GM23248 (cell line): ENCODE data around the gene OR2L13. TPM values are rescaled to one million over a fixed set of nuclear protein-coding genes. Genes with fewer than 3 reads are reported as not detected.

Experiments used
- DNase-seq: peaks from one replicate; pipeline ENCODE4 v3.0.0-alpha.2; 2015
- H2AFZ ChIP-seq: fragments of 200-600 bp; sonication (generic); 2 replicates; pipeline ENCODE4 v1.6.1; 2016; ENCODE audit warnings: antibody characterized with exemption
- H3F3A ChIP-seq: fragments of 200-600 bp; sonication (generic); 2 replicates; pipeline ENCODE4 v1.6.1; 2016; ENCODE audit warnings: mild to moderate bottlenecking, antibody characterized with exemption, mixed run types; ENCODE audit not compliant: insufficient read depth
- H3K27ac ChIP-seq: fragments of 200-600 bp; sonication (generic); 2 replicates; pipeline ENCODE4 v1.5.1; 2016; ENCODE audit warnings: mild to moderate bottlenecking
- H3K27me3 ChIP-seq: fragments of 200-600 bp; sonication (generic); replicated peaks from 2 replicates; pipeline ENCODE4 v1.6.1; 2016; ENCODE audit warnings: mild to moderate bottlenecking; ENCODE audit not compliant: insufficient read depth
- H3K36me3 ChIP-seq: fragments of 200-600 bp; sonication (generic); 2 replicates; pipeline ENCODE4 v1.6.1; 2016; ENCODE audit warnings: low read depth, mild to moderate bottlenecking
- H3K4me1 ChIP-seq: fragments of 200-600 bp; sonication (generic); 2 replicates; pipeline ENCODE4 v1.6.1; 2016; ENCODE audit warnings: mild to moderate bottlenecking; ENCODE audit not compliant: insufficient read depth
- H3K4me2 ChIP-seq: fragments of 200-600 bp; sonication (generic); one replicate; pipeline ENCODE4 v1.6.1; 2016; ENCODE audit warnings: mild to moderate bottlenecking; ENCODE audit not compliant: unreplicated experiment
- H3K4me3 ChIP-seq: fragments of 200-600 bp; sonication (generic); 2 replicates; pipeline ENCODE4 v1.5.1; 2016; ENCODE audit warnings: mild to moderate bottlenecking
- H3K79me2 ChIP-seq: fragments of 200-600 bp; sonication (generic); 2 replicates; pipeline ENCODE4 v1.6.1; 2016; ENCODE audit warnings: mild to moderate bottlenecking; ENCODE audit not compliant: insufficient read depth
- H3K9ac ChIP-seq: fragments of 200-600 bp; sonication (generic); 2 replicates; pipeline ENCODE4 v1.6.1; 2016; ENCODE audit warnings: mild to moderate bottlenecking
- H3K9me2 ChIP-seq: fragments of 200-600 bp; sonication (generic); 2 replicates; pipeline ENCODE4 v1.6.1; 2016; ENCODE audit warnings: mixed run types, mild to moderate bottlenecking, moderate library complexity; ENCODE audit not compliant: insufficient read depth
- H3K9me3 ChIP-seq: fragments of 200-600 bp; sonication (generic); one replicate; pipeline ENCODE4 v1.6.1; 2017; ENCODE audit warnings: low read depth
- H4K20me1 ChIP-seq: fragments of 200-600 bp; sonication (generic); 2 replicates; pipeline ENCODE4 v1.6.0; 2016; ENCODE audit not compliant: insufficient read depth
- EZH2 ChIP-seq: fragments of 200-600 bp; sonication (generic); IDR thresholded peaks from 2 replicates; pipeline ENCODE4 v1.6.1; 2018; ENCODE audit warnings: antibody characterized with exemption, mild to moderate bottlenecking; ENCODE audit not compliant: insufficient read depth, poor library complexity, severe bottlenecking
- EZH2phosphoT487 ChIP-seq: fragments of 200-600 bp; sonication (generic); IDR thresholded peaks from 2 replicates; pipeline ENCODE4 v1.6.1; 2018; ENCODE audit warnings: antibody characterized with exemption, moderate library complexity, mild to moderate bottlenecking, low read depth; ENCODE audit not compliant: insufficient read depth
- whole genome bisulfite sequencing, 2 experiments: methylation state at CpG; one replicate each; pipeline ENCODE4 v1.1.6; 2015 to 2017; ENCODE audit warnings: low lambda C conversion rate in 2 of 2, low coverage in 1 of 2; ENCODE audit errors: missing lambda C conversion rate in 2 of 2; 5-methylcytosine and 5-hydroxymethylcytosine counted together
- in situ Hi-C: fragments of 300-500 bp; cut with MboI; formaldehyde crosslinking; loops from 2 replicates; pipeline ENCODE4 v1.15.0; 2020
- polyA plus RNA-seq: library from polyadenylated mRNA; unstranded; fragments of >200 nt; fragmentation: Nextera tagmentation; extraction: Ambion mirVana; gene quantifications from 2 replicates; pipeline ENCODE4 v1.2.1, GENCODE V29; 2016
- total RNA-seq: library from RNA; depleted of rRNA; stranded (reverse); fragments of >200 nt; shearing (Covaris generic); gene quantifications from 2 replicates; pipeline ENCODE4 v1.2.3, GENCODE V29; 2014

Gene OR2L13
- total and polyA plus RNA-seq, 2 experiments from 2014 or later = not detected

DNA sequence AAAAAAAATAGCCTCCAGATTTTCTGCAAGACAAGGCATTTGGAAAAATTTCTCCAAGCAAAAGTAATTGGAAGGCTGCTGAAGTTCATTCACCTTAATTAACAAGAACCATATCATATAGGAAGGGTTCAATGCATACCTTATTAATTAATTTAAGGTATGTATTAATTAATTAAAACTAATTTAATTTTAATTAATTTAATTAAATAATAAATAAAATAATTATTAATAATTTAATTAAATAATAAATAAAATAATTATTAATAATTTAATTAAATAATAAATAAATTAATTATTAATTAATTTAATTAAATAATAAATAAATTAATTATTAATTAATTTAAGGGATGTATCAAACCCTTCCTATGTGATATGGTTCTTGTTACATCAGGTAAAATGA lies 7.9 kb downstream of the OR2L13 start:
- no peaks in the 10 kb centered on the region for H3K9me2 ChIP-seq
- H3K27ac ChIP-seq = no peak overlapping the region
- TF ChIP-seq EZH2phosphoT487 = no peak
- no peak for TF ChIP-seq EZH2
- in situ Hi-C loops = no loop called here
- no peak overlapping the region for H3K4me3 ChIP-seq
- H3K9ac ChIP-seq = no peak overlapping the region
- H2AFZ ChIP-seq = no peak overlapping the region
- no peaks in the 10 kb centered on the region for H4K20me1 ChIP-seq
- H3K4me1 ChIP-seq = no peaks in the 10 kb centered on the region
- no peaks in the 10 kb centered on the region for H3K9me3 ChIP-seq
- H3F3A ChIP-seq = no peaks in the 10 kb centered on the region
- H3K36me3 ChIP-seq = no peaks in the 10 kb centered on the region
- no peaks in the 10 kb centered on the region for H3K79me2 ChIP-seq
- no peaks in the 10 kb centered on the region for H3K27me3 ChIP-seq
- no peak for DNase-seq
- H3K4me2 ChIP-seq = no peak overlapping the region

DNA sequence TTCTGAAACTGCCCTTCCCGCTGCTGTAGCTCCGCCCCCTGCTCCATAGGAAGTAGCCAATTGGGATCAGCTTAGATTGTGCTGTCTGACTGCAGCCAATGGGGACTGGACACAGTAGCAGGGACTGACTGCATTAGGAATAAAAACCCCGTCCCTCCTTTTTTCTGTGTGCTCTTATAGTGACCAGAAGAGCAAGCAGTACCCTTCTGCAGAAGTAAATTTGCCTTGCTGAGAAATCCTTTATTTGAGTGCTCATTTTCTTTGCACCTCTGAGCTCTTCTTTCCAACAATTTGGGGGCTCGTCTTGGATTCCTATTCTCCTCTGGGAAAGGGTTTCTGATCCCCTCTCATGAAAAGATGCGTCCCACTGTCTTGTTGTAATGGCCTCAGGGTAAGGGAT lies 16.2 kb downstream of the OR2L13 start:
- Histone ChIP-seq H3K9ac (no peak overlapping the region), H3K27me3 (no peaks in the 10 kb centered on the region), H2AFZ (no peak overlapping the region), H4K20me1 (no peaks in the 10 kb centered on the region), H3K9me3 (no peaks in the 10 kb centered on the region), H3K79me2 (no peaks in the 10 kb centered on the region), H3K4me1 (no peaks in the 10 kb centered on the region), H3K27ac (no peak overlapping the region), H3F3A (no peaks in the 10 kb centered on the region), H3K9me2 (no peaks in the 10 kb centered on the region), H3K36me3 (no peaks in the 10 kb centered on the region), H3K4me2 (no peak overlapping the region), H3K4me3 (no peak overlapping the region)
- TF ChIP-seq EZH2 (no peak), EZH2phosphoT487 (no peak)
- 26 to 28% methylated on average over 5 of the region's 5 CpGs for whole genome bisulfite sequencing, 2 experiments
- DNase-seq = peak; percentile 1
- in situ Hi-C loops = no loop called here

DNA sequence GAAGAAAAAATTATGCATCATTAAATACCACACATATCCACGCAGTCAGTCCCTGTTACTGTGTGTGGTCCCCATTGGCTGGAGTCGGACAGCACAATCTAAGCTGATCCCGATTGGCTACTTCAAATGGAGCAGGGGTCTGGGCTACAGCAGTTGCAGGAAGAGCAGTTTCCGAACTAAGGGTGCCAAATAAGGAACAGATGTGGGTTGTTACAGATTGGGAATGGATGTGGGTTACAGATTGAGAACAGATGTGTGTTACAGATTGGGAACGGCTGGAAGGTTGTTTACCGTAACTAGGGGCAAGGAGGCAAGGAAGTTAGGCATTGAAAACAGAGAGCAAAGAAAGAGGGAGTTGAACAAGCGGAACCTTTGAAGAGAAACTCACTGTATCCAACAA lies 19.9 kb downstream of the OR2L13 start:
- in situ Hi-C loops = no loop called here
- H3F3A ChIP-seq = no peaks in the 10 kb centered on the region
- H3K4me3 ChIP-seq = no peak overlapping the region
- 5 to 8% methylated on average over 7 of the region's 7 CpGs for WGBS, 2 experiments
- TF ChIP-seq EZH2phosphoT487 (no peak), EZH2 (no peak)
- H3K27me3 ChIP-seq = no peaks in the 10 kb centered on the region
- H3K27ac ChIP-seq = no peak overlapping the region
- no peak overlapping the region for H3K4me2 ChIP-seq
- no peak overlapping the region for H2AFZ ChIP-seq
- no peaks in the 10 kb centered on the region for H3K9me2 ChIP-seq
- H3K9me3 ChIP-seq = no peaks in the 10 kb centered on the region
- no peak overlapping the region for H3K9ac ChIP-seq
- H4K20me1 ChIP-seq = no peaks in the 10 kb centered on the region
- H3K79me2 ChIP-seq = no peaks in the 10 kb centered on the region
- H3K36me3 ChIP-seq = no peaks in the 10 kb centered on the region
- DNase-seq = no peak
- H3K4me1 ChIP-seq = no peaks in the 10 kb centered on the region

DNA sequence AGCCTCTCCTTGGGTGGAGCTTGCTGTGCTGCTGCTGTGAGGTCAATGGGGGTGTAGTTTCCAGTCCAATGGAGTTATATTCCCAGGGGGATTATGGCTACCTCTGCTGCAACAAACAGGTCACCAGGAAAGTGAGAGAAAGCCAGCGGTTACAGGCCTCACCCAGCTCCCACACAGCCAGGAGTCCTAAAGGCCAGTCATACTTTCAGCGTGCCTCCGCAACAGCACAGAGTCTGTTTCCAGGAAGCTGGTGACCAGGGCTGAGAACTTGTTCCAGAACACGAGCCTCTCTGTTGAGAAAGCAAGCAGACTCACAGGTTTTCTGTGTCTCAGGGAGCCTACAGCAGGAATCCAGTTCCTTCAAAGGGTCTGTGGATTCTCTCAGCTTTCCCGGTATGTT lies 32.7 kb downstream of the OR2L13 start:
- Histone ChIP-seq H3K4me2 (no peak overlapping the region), H3K27me3 (no peaks in the 10 kb centered on the region), H3K4me3 (no peak overlapping the region), H3K36me3 (no peaks in the 10 kb centered on the region), H3F3A (no peaks in the 10 kb centered on the region), H3K4me1 (no peaks in the 10 kb centered on the region), H3K9ac (no peak overlapping the region), H3K27ac (no peak overlapping the region), H2AFZ (no peak overlapping the region), H4K20me1 (no peaks in the 10 kb centered on the region), H3K9me2 (no peaks in the 10 kb centered on the region), H3K9me3 (no peaks in the 10 kb centered on the region), H3K79me2 (no peaks in the 10 kb centered on the region)
- in situ Hi-C loops = no loop called here
- whole genome bisulfite sequencing, 2 experiments = 21 to 41% methylated on average over 5 of the region's 5 CpGs
- no peak for DNase-seq
- TF ChIP-seq EZH2 (no peak), EZH2phosphoT487 (no peak)

DNA sequence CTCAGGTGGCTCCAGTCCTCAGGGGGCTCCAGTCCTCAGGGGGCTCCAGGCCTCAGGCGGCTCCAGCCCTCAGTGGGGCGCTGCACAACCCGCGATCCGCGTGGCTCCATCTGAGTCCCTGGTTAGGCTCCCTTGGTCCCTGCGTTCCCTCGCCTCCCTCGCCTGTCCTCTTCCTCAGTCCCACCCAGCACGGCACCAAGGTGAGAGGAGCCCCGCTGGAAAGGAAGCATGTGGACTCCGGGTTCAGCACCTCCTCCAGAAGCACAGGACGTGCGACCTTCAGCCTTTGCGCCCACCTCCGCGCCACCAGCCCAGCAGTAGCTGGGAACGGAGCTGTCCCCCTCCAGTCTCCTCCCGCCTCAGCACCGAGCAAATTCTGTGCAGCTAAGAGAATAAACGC lies 41.8 kb downstream of the OR2L13 start:
- Histone ChIP-seq H3K27me3 (no peaks in the 10 kb centered on the region), H4K20me1 (no peaks in the 10 kb centered on the region), H3K27ac (no peak overlapping the region), H3K9me3 (peaks cover 3% of the 10 kb centered on the region), H3K36me3 (no peaks in the 10 kb centered on the region), H3F3A (no peaks in the 10 kb centered on the region), H3K9ac (no peak overlapping the region), H3K79me2 (no peaks in the 10 kb centered on the region), H3K4me1 (no peaks in the 10 kb centered on the region), H3K9me2 (no peaks in the 10 kb centered on the region), H3K4me2 (no peak overlapping the region), H2AFZ (no peak overlapping the region), H3K4me3 (no peak overlapping the region)
- in situ Hi-C loops = no loop called here
- 48 to 49% methylated on average over 21 of the region's 21 CpGs for WGBS, 2 experiments
- no peak for TF ChIP-seq EZH2phosphoT487
- TF ChIP-seq EZH2 = no peak
- DNase-seq = no peak
